Lung (tissue), 12 donors: ENCODE measurements around the gene DNAJC9. TPM values are rescaled to one million over a fixed set of nuclear protein-coding genes. Genes with fewer than 3 reads are reported as not detected.

Source experiments
- ATAC-seq: fragments of 200-7000 bp; cut with Tn5 transposase; one replicate; pipeline ENCODE4 v1.9.1; 2020; ENCODE audit warnings: moderate number of reproducible peaks; ENCODE audit not compliant: insufficient read depth, low FRiP score
- DNase-seq, 3 donors: peaks; one replicate each; pipeline ENCODE4 v3.0.0-alpha.2; 2013 to 2017
- H3K27ac ChIP-seq, 2 donors: one replicate each; pipeline ENCODE4 v1.5.1; 2013; ENCODE audit warnings: mild to moderate bottlenecking in 2 of 2, moderate library complexity in 2 of 2, control low read depth in 1 of 2, inconsistent platforms in 1 of 2, low read depth in 1 of 2, low read length in 1 of 2
- H3K27me3 ChIP-seq, 3 donors: one replicate each; pipeline ENCODE4 v1.5.1; 2013; ENCODE audit warnings: low read length in 2 of 3; ENCODE audit not compliant: control insufficient read depth in 3 of 3, insufficient read depth in 3 of 3
- H3K36me3 ChIP-seq, 4 donors: one replicate each; pipeline ENCODE4 v1.5.1; 2013; ENCODE audit warnings: low read length in 4 of 4, mild to moderate bottlenecking in 1 of 4, moderate library complexity in 1 of 4; ENCODE audit not compliant: control insufficient read depth in 4 of 4, insufficient read depth in 4 of 4
- H3K4me1 ChIP-seq, 5 donors: one replicate each; pipeline ENCODE4 v1.5.1; 2013; ENCODE audit warnings: low read length in 5 of 5, mild to moderate bottlenecking in 2 of 5, moderate library complexity in 1 of 5; ENCODE audit not compliant: control insufficient read depth in 5 of 5, insufficient read depth in 5 of 5
- H3K4me3 ChIP-seq: one replicate; pipeline ENCODE4 v1.5.1; 2013; ENCODE audit warnings: mild to moderate bottlenecking, control low read depth, moderate library complexity
- H3K9ac ChIP-seq, 2 donors: one replicate each; pipeline ENCODE4 v1.5.1; 2013; ENCODE audit warnings: low read length in 2 of 2, control low read depth in 1 of 2; ENCODE audit not compliant: insufficient read depth in 1 of 2
- H3K9me3 ChIP-seq, 4 donors: one replicate each; pipeline ENCODE4 v1.5.1; 2013; ENCODE audit warnings: low read length in 3 of 4, mild to moderate bottlenecking in 1 of 4, moderate library complexity in 1 of 4; ENCODE audit not compliant: control insufficient read depth in 4 of 4, insufficient read depth in 3 of 4
- CTCF ChIP-seq: IDR thresholded peaks from 2 replicates; pipeline ENCODE4 v1.5.1; 2012; ENCODE audit warnings: mild to moderate bottlenecking; ENCODE audit errors: control extremely low read depth, extremely low read depth
- WGBS, 2 donors: extraction: QIAGEN DNeasy Blood & Tissue Kit; methylation state at CpG; one replicate each; pipeline ENCODE4 v1.1.7; 2013; 5-methylcytosine and 5-hydroxymethylcytosine counted together
- polyA plus RNA-seq, 2 donors: library from polyadenylated mRNA; stranded (reverse); fragments of 200-250 nt; gene quantifications; one replicate each; pipeline ENCODE4 v1.2.1, GENCODE V29; 2013
- total RNA-seq, 2 donors: library from RNA; depleted of rRNA in 1 of 2; stranded (reverse); fragments of >200 nt in 1 of 2; gene quantifications; one replicate each; pipeline ENCODE4 v1.2.1, GENCODE V29; 2014 to 2021
- donor health status: control.
- donor health status: control.
- donor health status: Bipolar disorder and iron deficiency.
- donor health status: healthy.
- donor health status: DM: yes; HTN: yes; CAD: no.

The DNAJC9 gene
- total and polyA plus RNA-seq, 4 donors: 7.5 to 21.0 (median 11.5) TPM

DNA sequence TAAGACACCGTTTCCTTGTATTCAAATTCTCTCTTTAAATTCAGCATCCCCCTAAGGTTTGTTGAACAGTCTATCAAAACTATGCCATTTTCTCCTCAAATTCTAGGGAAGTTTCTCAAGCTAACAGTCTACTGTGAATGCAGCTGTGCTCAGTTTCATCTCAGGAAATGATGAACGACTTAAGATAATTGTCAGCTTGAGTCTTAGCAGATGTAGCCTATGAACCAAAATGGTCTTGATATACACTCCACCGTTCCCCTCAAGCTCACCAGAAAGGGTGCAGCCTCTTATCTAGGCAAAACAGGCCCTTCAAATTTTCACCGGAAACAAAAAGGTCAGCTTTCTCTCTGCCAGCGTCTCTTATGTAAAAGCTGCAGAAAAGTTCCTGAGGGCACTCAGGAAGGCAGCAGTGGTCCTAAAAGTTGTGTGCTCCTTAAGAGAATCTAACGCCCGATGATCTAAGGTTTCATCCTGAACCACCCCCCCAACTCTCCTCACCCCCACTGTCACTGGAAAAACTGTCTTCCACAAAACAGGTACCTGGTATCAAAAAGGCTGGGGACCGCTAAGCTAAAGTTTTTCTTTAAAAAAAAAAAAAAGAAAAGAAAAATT lies 2.1 kb downstream of the DNAJC9 start:
- Histone ChIP-seq H3K9me3 (no peaks in the 10 kb centered on the region), H3K9ac (no peak overlapping the region), H3K4me3 (no peak overlapping the region), H3K27ac (no peak overlapping the region), H3K4me1 (peaks cover 0 to 31% (median 0%) of the 10 kb centered on the region in 5 donors), H3K27me3 (no peaks in the 10 kb centered on the region), H3K36me3 (peaks cover 11 to 31% (median 19%) of the 10 kb centered on the region in 4 donors)
- DNase-seq (no peak), ATAC-seq (no peak)
- no peak for TF ChIP-seq CTCF
- 29 to 42% methylated on average over 8 of the region's 8 CpGs for WGBS, 2 donors

- Histone ChIP-seq H3K36me3 (peaks cover 22 to 46% (median 26%) of the 10 kb centered on the region in 4 donors), H3K9ac (no peak overlapping the region), H3K4me1 (peaks cover 0 to 10% (median 0%) of the 10 kb centered on the region in 5 donors), H3K9me3 (no peaks in the 10 kb centered on the region), H3K27me3 (no peaks in the 10 kb centered on the region), H3K27ac (no peak overlapping the region), H3K4me3 (no peak overlapping the region)
- ATAC-seq: no peak
- 93 to 99% methylated on average over 2 of the region's 2 CpGs for WGBS, 2 donors
- no peak for TF ChIP-seq CTCF
- DNase-seq: no peak
Observed at GRCh38 chr10:73239908-73240307, 7.1 kb downstream of the DNAJC9 start.

DNA sequence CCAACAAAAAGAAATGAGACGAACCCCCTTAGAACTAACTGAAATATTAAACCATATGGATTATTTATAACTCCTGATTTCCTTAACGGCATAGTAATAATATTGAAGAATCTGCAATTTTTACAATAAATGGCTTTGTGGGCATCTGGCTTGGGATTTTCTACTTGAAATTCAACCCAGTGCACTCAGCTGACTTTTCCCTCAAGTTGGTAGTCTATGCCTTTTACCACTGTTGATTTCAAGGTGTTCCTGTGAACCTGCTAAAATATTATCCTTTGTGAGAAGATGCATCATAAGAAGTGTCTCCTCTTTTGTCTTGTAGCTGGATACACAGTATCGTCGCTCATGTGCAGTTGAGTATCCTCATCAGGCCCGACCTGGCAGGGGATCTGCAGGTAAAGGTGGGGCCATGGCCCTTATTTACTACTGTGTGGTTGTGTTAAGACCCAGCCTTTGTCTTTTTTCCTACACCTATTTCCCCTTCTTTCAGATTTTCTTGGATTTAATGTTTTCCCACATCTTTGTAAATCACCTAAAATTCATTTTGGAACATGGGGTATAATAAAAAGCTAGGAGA lies 8.0 kb downstream of the DNAJC9 start:
- H3K9me3 ChIP-seq: no peaks in the 10 kb centered on the region
- WGBS, 2 donors: 95% methylated on average over 5 of the region's 5 CpGs
- H3K27ac ChIP-seq: no peak overlapping the region
- DNase-seq (no peak), ATAC-seq (no peak)
- H3K27me3 ChIP-seq: no peaks in the 10 kb centered on the region
- H3K4me1 ChIP-seq: peaks cover 0 to 3% (median 0%) of the 10 kb centered on the region in 5 donors
- no peak overlapping the region for H3K9ac ChIP-seq
- peaks cover 20 to 39% (median 27%) of the 10 kb centered on the region in 4 donors for H3K36me3 ChIP-seq
- no peak overlapping the region for H3K4me3 ChIP-seq
- no peak for TF ChIP-seq CTCF

DNA sequence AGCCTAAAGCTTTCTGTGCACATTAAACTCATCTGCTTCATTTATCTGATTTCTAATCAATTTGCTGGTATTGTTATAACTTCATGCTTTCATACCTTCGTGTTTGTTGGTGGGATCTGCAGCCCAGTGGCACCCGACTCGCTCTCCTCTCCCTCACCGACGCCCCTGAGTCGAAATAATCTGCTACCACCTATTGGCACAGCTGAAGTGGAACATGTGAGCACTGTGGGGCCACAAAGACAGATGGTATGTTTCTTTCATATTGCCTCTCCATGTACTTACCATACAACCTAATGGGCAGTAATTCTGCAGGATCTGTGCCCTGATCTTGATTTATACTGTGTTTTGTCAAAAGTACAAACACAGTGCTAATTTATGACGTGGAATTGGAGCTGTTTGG lies 12.4 kb downstream of the DNAJC9 start:
- TF ChIP-seq CTCF: no peak
- no peak overlapping the region for H3K4me3 ChIP-seq
- 89 to 90% methylated on average over 7 of the region's 7 CpGs for WGBS, 2 donors
- no peak overlapping the region for H3K9ac ChIP-seq
- no peak for ATAC-seq
- H3K36me3 ChIP-seq: peaks cover 18 to 23% (median 19%) of the 10 kb centered on the region in 4 donors
- H3K9me3 ChIP-seq: no peaks in the 10 kb centered on the region
- DNase-seq: no peak
- peaks cover 0 to 3% (median 0%) of the 10 kb centered on the region in 5 donors for H3K4me1 ChIP-seq
- H3K27ac ChIP-seq: no peak overlapping the region
- no peaks in the 10 kb centered on the region for H3K27me3 ChIP-seq
